ENCODE measurements around the gene LRRC1.

The LRRC1 gene

DNA sequence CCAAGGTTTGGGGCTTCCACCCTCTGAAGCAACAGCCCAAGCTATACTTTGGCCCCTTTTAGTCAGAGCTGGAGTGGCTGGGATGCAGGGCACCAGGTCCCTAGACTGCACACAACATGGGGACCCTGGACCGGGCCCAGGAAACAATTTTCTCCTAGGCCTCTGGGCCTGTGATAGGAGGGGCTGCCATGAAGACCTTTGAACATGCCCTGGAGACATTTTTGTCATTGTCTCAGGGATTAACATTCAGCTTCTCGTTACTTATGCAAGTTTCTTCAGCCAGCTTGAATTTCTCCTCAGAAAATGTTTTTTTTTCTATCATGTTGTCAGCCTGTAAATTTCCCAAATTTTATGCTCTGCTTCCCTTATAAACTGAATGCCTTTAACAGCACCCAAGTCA is 82.3 kb downstream of the LRRC1 start:
- TF ChIP-seq FOXP2 (optimal IDR thresholded peaks at IDR 0.05; ENCODE audit: borderline replicate concordance, extremely low read depth, extremely low read length, insufficient read depth) (no peak), TAF1 (IDR thresholded peaks at IDR 0.05; ENCODE audit: borderline replicate concordance, insufficient read depth, low read length) (no peak), POLR2AphosphoS5 (IDR thresholded peaks at IDR 0.05; ENCODE audit: low read depth, low read length) (no peak), SIN3A (IDR thresholded peaks at IDR 0.05; ENCODE audit: borderline replicate concordance, insufficient read depth, low read length) (no peak)
- TF ChIP-seq, protein P1, sequence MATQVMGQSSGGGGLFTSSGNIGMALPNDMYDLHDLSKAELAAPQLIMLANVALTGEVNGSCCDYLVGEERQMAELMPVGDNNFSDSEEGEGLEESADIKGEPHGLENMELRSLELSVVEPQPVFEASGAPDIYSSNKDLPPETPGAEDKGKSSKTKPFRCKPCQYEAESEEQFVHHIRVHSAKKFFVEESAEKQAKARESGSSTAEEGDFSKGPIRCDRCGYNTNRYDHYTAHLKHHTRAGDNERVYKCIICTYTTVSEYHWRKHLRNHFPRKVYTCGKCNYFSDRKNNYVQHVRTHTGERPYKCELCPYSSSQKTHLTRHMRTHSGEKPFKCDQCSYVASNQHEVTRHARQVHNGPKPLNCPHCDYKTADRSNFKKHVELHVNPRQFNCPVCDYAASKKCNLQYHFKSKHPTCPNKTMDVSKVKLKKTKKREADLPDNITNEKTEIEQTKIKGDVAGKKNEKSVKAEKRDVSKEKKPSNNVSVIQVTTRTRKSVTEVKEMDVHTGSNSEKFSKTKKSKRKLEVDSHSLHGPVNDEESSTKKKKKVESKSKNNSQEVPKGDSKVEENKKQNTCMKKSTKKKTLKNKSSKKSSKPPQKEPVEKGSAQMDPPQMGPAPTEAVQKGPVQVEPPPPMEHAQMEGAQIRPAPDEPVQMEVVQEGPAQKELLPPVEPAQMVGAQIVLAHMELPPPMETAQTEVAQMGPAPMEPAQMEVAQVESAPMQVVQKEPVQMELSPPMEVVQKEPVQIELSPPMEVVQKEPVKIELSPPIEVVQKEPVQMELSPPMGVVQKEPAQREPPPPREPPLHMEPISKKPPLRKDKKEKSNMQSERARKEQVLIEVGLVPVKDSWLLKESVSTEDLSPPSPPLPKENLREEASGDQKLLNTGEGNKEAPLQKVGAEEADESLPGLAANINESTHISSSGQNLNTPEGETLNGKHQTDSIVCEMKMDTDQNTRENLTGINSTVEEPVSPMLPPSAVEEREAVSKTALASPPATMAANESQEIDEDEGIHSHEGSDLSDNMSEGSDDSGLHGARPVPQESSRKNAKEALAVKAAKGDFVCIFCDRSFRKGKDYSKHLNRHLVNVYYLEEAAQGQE (IDR thresholded peaks at IDR 0.05; ENCODE audit: insufficient read depth in 1 of 2, low read depth in 2 of 2, low read length in 2 of 2) = no peak

DNA sequence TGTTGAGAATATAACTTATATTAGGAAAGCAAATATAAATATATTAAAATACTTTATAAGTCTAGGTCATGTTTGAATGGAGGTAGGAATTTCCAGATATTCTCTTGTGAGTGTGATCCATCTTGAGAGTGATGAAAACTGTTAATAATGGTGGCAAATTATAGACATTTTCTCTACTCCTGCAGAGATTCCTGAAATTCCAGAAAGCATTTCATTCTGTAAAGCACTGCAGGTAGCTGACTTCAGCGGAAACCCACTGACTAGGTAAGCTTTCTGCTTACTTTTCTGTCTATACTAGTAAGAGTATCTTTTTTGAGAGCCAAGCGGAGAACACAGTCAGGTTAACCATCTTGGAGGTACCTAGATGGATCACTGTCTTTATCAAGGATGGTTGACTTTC is 84.0 kb downstream of the LRRC1 start:
- TF ChIP-seq FOXP2 (optimal IDR thresholded peaks at IDR 0.05; ENCODE audit: borderline replicate concordance, extremely low read depth, extremely low read length, insufficient read depth) = no peak
- no peak for TF ChIP-seq SIN3A (IDR thresholded peaks at IDR 0.05; ENCODE audit: borderline replicate concordance, insufficient read depth, low read length)
- TF ChIP-seq, protein P1 (IDR thresholded peaks at IDR 0.05; ENCODE audit: insufficient read depth in 1 of 2, low read depth in 2 of 2, low read length in 2 of 2) = no peak
- no peak for TF ChIP-seq POLR2AphosphoS5 (IDR thresholded peaks at IDR 0.05; ENCODE audit: low read depth, low read length)

DNA sequence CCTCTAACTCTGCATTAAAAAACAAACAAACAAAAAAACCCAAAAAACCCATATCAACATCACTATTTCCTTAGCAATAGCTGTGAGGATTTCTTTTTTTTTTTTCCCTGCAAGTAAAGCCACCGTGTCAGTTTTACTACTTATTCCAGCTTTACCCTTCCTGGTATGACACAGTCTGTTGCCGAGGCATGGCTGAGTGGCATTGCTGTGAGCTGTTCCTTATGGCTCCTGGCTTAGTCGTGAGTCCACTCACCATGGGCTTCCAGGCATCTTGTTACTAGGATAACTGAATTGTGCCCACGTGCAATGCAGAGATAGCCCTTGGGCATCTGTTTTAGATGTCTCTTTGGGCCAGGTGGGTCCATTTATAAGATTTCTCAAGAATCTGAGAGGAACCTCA is 84.8 kb downstream of the LRRC1 start:
- TF ChIP-seq SIN3A (IDR thresholded peaks at IDR 0.05; ENCODE audit: borderline replicate concordance, insufficient read depth, low read length) = no peak
- TF ChIP-seq TAF1 (IDR thresholded peaks at IDR 0.05; ENCODE audit: borderline replicate concordance, insufficient read depth, low read length) = no peak
- TF ChIP-seq, protein P1 (IDR thresholded peaks at IDR 0.05; ENCODE audit: insufficient read depth in 1 of 2, low read depth in 2 of 2, low read length in 2 of 2) = no peak
- TF ChIP-seq POLR2AphosphoS5 (IDR thresholded peaks at IDR 0.05; ENCODE audit: low read depth, low read length) = no peak
- no peak for TF ChIP-seq FOXP2 (optimal IDR thresholded peaks at IDR 0.05; ENCODE audit: borderline replicate concordance, extremely low read depth, extremely low read length, insufficient read depth)

DNA sequence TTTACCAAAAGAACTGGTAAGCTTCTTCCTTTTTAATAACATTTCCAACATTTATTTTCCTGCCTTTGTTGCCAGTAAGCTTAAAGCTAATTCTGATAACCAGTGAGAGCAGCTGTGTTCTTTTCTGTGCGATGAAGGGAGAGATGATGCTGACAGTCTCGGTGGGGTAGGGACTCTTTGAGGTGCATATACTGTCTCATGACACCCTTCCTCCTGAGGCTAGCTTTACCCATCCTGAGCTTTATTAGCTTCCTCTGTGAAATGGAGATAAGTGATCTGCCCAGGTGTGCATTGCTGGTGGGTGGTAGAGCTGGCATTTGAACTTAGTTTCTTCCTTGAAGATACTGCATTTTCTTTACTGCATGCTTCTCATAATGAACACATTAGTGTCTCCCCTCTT is 92.5 kb downstream of the LRRC1 start:
- no peak for TF ChIP-seq POLR2AphosphoS5 (IDR thresholded peaks at IDR 0.05; ENCODE audit: low read depth, low read length)
- no peak for TF ChIP-seq TAF1 (IDR thresholded peaks at IDR 0.05; ENCODE audit: borderline replicate concordance, insufficient read depth, low read length)

DNA sequence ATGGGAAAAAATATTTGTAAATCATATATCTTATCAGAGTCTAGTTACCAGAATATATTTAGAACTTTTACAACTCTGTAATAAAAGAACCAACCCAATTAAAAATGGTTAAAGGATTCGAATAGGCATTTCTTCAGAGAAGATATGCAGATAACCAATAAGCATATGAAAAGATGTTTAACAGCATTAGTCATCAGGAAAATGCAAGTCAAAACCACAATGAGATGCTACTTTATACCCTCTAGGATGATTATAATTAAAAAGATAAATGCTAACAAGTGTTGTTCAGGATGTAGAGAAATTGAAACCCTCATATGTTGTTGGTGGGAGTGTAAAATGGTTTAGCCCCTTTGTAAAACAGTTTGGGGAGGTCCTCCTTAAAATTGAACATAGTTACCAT is 94.1 kb downstream of the LRRC1 start:
- TF ChIP-seq, protein P1 (IDR thresholded peaks at IDR 0.05; ENCODE audit: insufficient read depth in 1 of 2, low read depth in 2 of 2, low read length in 2 of 2) = no peak
- TF ChIP-seq FOXP2 (optimal IDR thresholded peaks at IDR 0.05; ENCODE audit: borderline replicate concordance, extremely low read depth, extremely low read length, insufficient read depth) = no peak
- no peak for TF ChIP-seq TAF1 (IDR thresholded peaks at IDR 0.05; ENCODE audit: borderline replicate concordance, insufficient read depth, low read length)
- TF ChIP-seq POLR2AphosphoS5 (IDR thresholded peaks at IDR 0.05; ENCODE audit: low read depth, low read length) = no peak
- TF ChIP-seq SIN3A (IDR thresholded peaks at IDR 0.05; ENCODE audit: borderline replicate concordance, insufficient read depth, low read length) = no peak
